PFSK-1 (cell line): ENCODE measurements around the gene PRRG4.

Experiments
- FOXP2 ChIP-seq: optimal IDR thresholded peaks from 2 replicates; pipeline ENCODE3; 2011; ENCODE audit warnings: borderline replicate concordance, control low read depth, inconsistent platforms; ENCODE audit not compliant: insufficient read depth; ENCODE audit errors: extremely low read length, extremely low read depth
- POLR2AphosphoS5 ChIP-seq: IDR thresholded peaks from 2 replicates; pipeline ENCODE4 v1.6.1; 2012; ENCODE audit warnings: low read depth, mild to moderate bottlenecking, control low read depth, low read length, moderate library complexity
- REST ChIP-seq, 2 experiments: IDR thresholded peaks; 2 replicates each; pipeline versions ENCODE4 v1.6.1 to v1.8.0; 2011 to 2012; ENCODE audit warnings: low read depth in 2 of 2, low read length in 2 of 2, control low read depth in 1 of 2, inconsistent platforms in 1 of 2, mild to moderate bottlenecking in 1 of 2, moderate library complexity in 1 of 2; ENCODE audit not compliant: insufficient read depth in 1 of 2
- SIN3A ChIP-seq: IDR thresholded peaks from 2 replicates; pipeline ENCODE4 v1.6.1; 2012; ENCODE audit warnings: mild to moderate bottlenecking, low read length, moderate library complexity, borderline replicate concordance; ENCODE audit not compliant: insufficient read depth
- TAF1 ChIP-seq: IDR thresholded peaks from 2 replicates; pipeline ENCODE4 v1.6.1; 2012; ENCODE audit warnings: low read length, control low read depth, borderline replicate concordance; ENCODE audit not compliant: insufficient read depth

Gene PRRG4

GRCh38 chr11:32830796-32831195 is 1.1 kb downstream of the PRRG4 start:
- TF ChIP-seq TAF1 (no peak), REST (IDR thresholded peaks at IDR 0.05; ENCODE audit: insufficient read depth in 1 of 2, low read depth in 2 of 2, low read length in 2 of 2) (no peak), SIN3A (no peak), FOXP2 (no peak), POLR2AphosphoS5 (no peak)

- TF ChIP-seq FOXP2 (no peak), SIN3A (no peak), REST (IDR thresholded peaks at IDR 0.05; ENCODE audit: insufficient read depth in 1 of 2, low read depth in 2 of 2, low read length in 2 of 2) (no peak), TAF1 (no peak), POLR2AphosphoS5 (no peak)
Observed at GRCh38 chr11:32831221-32831620, 1.5 kb downstream of the PRRG4 start.

GRCh38 chr11:32833921-32834320 is 4.2 kb downstream of the PRRG4 start:
- TF ChIP-seq POLR2AphosphoS5: no peak
- TF ChIP-seq TAF1: no peak
- TF ChIP-seq REST (IDR thresholded peaks at IDR 0.05; ENCODE audit: insufficient read depth in 1 of 2, low read depth in 2 of 2, low read length in 2 of 2): no peak
- no peak for TF ChIP-seq FOXP2
- no peak for TF ChIP-seq SIN3A

- TF ChIP-seq SIN3A (no peak), POLR2AphosphoS5 (no peak), REST (IDR thresholded peaks at IDR 0.05; ENCODE audit: insufficient read depth in 1 of 2, low read depth in 2 of 2, low read length in 2 of 2) (no peak), TAF1 (no peak), FOXP2 (no peak)
Observed at GRCh38 chr11:32836946-32837345, 7.2 kb downstream of the PRRG4 start.
